GM12878 (cell line): ENCODE results near the gene NUP214.

Experiments
- ESRRA ChIP-seq: IDR thresholded peaks from 2 replicates; pipeline ENCODE4 v1.6.1; 2012; ENCODE audit warnings: mild to moderate bottlenecking, low read length, improper control_type of control experiment
- GABPA ChIP-seq: IDR thresholded peaks from 2 replicates; pipeline ENCODE4 v1.6.1; 2014; ENCODE audit warnings: antibody characterized with exemption, low read depth, mild to moderate bottlenecking, inconsistent platforms
- HDAC6 ChIP-seq: fragments of 200-600 bp; sonication (generic); IDR thresholded peaks from one replicate; pipeline ENCODE4 v1.8.0; 2017; ENCODE audit warnings: antibody characterized with exemption; ENCODE audit not compliant: unreplicated experiment
- IKZF2 ChIP-seq, 2 experiments: fragments of 450-650 bp; IDR thresholded peaks; 2 replicates each; pipeline ENCODE4 v1.6.1; 2017; ENCODE audit warnings: mild to moderate bottlenecking in 2 of 2, moderate library complexity in 2 of 2
- LARP7 ChIP-seq: fragments of 450-650 bp; IDR thresholded peaks from 2 replicates; pipeline ENCODE4 v1.6.1; 2017; ENCODE audit warnings: mild to moderate bottlenecking
- NFXL1 ChIP-seq: fragments of 450-650 bp; IDR thresholded peaks from 2 replicates; pipeline ENCODE4 v1.6.1; 2017; ENCODE audit warnings: antibody characterized with exemption, mild to moderate bottlenecking, borderline replicate concordance
- NR2C1 ChIP-seq: fragments of 450-650 bp; IDR thresholded peaks from 2 replicates; pipeline ENCODE4 v1.6.1; 2017; ENCODE audit warnings: antibody characterized with exemption, mild to moderate bottlenecking, moderate library complexity
- RAD21 ChIP-seq: IDR thresholded peaks from 2 replicates; pipeline ENCODE4 v1.6.1; 2011; ENCODE audit warnings: mild to moderate bottlenecking, low read depth, low read length, moderate library complexity; ENCODE audit not compliant: insufficient read depth
- RFX5 ChIP-seq: IDR thresholded peaks from 2 replicates; pipeline ENCODE4 v1.6.1; 2011; ENCODE audit warnings: low read depth, low read length, improper control_type of control experiment
- STAT1 ChIP-seq: fragments of 450-650 bp; conservative IDR thresholded peaks from 2 replicates; pipeline ENCODE4 v1.6.1; 2014; ENCODE audit warnings: antibody characterized with exemption, mild to moderate bottlenecking
- TCF3 ChIP-seq: IDR thresholded peaks from 2 replicates; pipeline ENCODE4 v1.6.1; 2012; ENCODE audit warnings: low read depth, mild to moderate bottlenecking, low read length, borderline replicate concordance; ENCODE audit not compliant: insufficient read depth
- TF ChIP-seq, protein P1 (sequence below), 3 experiments: IDR thresholded peaks in 2 of 3; conservative IDR thresholded peaks in 1 of 3; 2 replicates each; pipeline ENCODE4 v1.5.1; 2011; ENCODE audit warnings: low read depth in 3 of 3, low read length in 3 of 3, mild to moderate bottlenecking in 3 of 3, control low read depth in 2 of 3, moderate library complexity in 2 of 3, inconsistent platforms in 1 of 3, mixed read lengths in 1 of 3; ENCODE audit not compliant: control insufficient read depth in 2 of 3, insufficient read depth in 1 of 3; ENCODE audit errors: extremely low read depth in 1 of 3

DNA sequence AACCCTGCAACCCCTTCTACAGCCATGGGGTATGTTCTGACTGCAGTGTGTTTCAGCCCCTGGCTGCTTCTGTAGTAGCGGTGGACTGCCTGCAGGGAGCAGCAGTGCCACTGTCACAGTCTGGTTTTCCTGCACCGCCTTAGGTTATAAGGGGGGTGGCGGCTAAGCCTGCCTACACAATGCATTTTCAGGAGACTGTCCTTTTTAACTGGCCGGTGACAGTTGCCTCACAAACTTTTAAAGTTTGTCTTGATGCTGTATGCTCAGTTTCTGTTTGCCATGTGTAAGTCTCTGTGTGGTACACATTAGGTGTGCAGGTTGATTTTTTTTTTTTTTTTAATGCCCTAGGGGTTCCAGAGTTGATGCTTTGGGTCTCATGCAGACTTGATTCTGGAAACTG is 53.0 kb downstream of the NUP214 start:
- TF ChIP-seq, protein P1, sequence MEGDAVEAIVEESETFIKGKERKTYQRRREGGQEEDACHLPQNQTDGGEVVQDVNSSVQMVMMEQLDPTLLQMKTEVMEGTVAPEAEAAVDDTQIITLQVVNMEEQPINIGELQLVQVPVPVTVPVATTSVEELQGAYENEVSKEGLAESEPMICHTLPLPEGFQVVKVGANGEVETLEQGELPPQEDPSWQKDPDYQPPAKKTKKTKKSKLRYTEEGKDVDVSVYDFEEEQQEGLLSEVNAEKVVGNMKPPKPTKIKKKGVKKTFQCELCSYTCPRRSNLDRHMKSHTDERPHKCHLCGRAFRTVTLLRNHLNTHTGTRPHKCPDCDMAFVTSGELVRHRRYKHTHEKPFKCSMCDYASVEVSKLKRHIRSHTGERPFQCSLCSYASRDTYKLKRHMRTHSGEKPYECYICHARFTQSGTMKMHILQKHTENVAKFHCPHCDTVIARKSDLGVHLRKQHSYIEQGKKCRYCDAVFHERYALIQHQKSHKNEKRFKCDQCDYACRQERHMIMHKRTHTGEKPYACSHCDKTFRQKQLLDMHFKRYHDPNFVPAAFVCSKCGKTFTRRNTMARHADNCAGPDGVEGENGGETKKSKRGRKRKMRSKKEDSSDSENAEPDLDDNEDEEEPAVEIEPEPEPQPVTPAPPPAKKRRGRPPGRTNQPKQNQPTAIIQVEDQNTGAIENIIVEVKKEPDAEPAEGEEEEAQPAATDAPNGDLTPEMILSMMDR (IDR thresholded peaks at IDR 0.05 in 2 of 3, conservative IDR thresholded peaks at IDR 0.05 in 1 of 3; ENCODE audit: control insufficient read depth in 2 of 3, extremely low read depth in 1 of 3, insufficient read depth in 1 of 3, low read depth in 3 of 3, low read length in 3 of 3): peak; percentile 93 to 98 (median 96); a peak in 5 of 6 replicates
- TF ChIP-seq HDAC6 (no peak), RAD21 (peak; percentile 83), ESRRA (no peak), TCF3 (no peak), LARP7 (no peak), GABPA (no peak), NFXL1 (no peak), NR2C1 (no peak), RFX5 (no peak), IKZF2 (IDR thresholded peaks at IDR 0.05) (no peak), STAT1 (no peak)
